ENCODE measurements around the gene RAB36.

Gene RAB36

GRCh38 chr22:23213581-23214334 is 68.5 kb downstream of the RAB36 start:
- TF ChIP-seq SIN3A (IDR thresholded peaks at IDR 0.05; ENCODE audit: borderline replicate concordance, insufficient read depth, low read length): no peak

Measured in PFSK-1 (cell line).